H9 (cell line): ENCODE results near the gene SCFD1. TPM values are rescaled to one million over a fixed set of nuclear protein-coding genes. Genes with fewer than 3 reads are reported as not detected.

Source experiments
- DNase-seq: peaks from one replicate; pipeline ENCODE4 v3.0.0-alpha.2; 2017
- H2AFZ ChIP-seq: one replicate; pipeline ENCODE4 v1.6.1; 2013; ENCODE audit warnings: mild to moderate bottlenecking, low read length, control low read depth, moderate library complexity
- H2AK5ac ChIP-seq: 2 replicates; pipeline ENCODE4 v1.6.1; 2013; ENCODE audit warnings: low read length, control low read depth, mixed read lengths; ENCODE audit not compliant: insufficient read length
- H2BK120ac ChIP-seq: one replicate; pipeline ENCODE4 v1.6.1; 2013; ENCODE audit warnings: low read depth, mild to moderate bottlenecking, low read length, control low read depth, inconsistent platforms; ENCODE audit not compliant: poor library complexity, severe bottlenecking
- H2BK12ac ChIP-seq: 2 replicates; pipeline ENCODE4 v1.6.1; 2013; ENCODE audit warnings: low read length, control low read depth, mixed read lengths, low read depth; ENCODE audit not compliant: insufficient read length
- H2BK15ac ChIP-seq: 2 replicates; pipeline ENCODE4 v1.6.1; 2013; ENCODE audit warnings: low read depth, low read length, control low read depth
- H2BK20ac ChIP-seq: one replicate; pipeline ENCODE4 v1.6.1; 2013; ENCODE audit warnings: low read depth, mild to moderate bottlenecking, low read length, control low read depth, inconsistent platforms; ENCODE audit not compliant: poor library complexity, severe bottlenecking
- H2BK5ac ChIP-seq: 2 replicates; pipeline ENCODE4 v1.6.1; 2013; ENCODE audit warnings: low read length, control low read depth, mixed read lengths; ENCODE audit not compliant: insufficient read length
- H3K14ac ChIP-seq: 2 replicates; pipeline ENCODE4 v1.6.1; 2013; ENCODE audit warnings: low read length, control low read depth; ENCODE audit not compliant: insufficient read depth
- H3K18ac ChIP-seq: 2 replicates; pipeline ENCODE4 v1.6.1; 2013; ENCODE audit warnings: low read depth, mild to moderate bottlenecking, mixed read lengths, low read length, control low read depth; ENCODE audit not compliant: insufficient read length
- H3K23ac ChIP-seq: 2 replicates; pipeline ENCODE4 v1.6.1; 2013; ENCODE audit warnings: low read length, control low read depth, mixed read lengths, low read depth; ENCODE audit not compliant: insufficient read length
- H3K23me2 ChIP-seq: 2 replicates; pipeline ENCODE4 v1.6.1; 2013; ENCODE audit warnings: low read depth, mild to moderate bottlenecking, mixed read lengths, low read length, control low read depth; ENCODE audit not compliant: insufficient read length, poor library complexity, severe bottlenecking
- H3K27ac ChIP-seq: 2 replicates; pipeline ENCODE4 v1.5.1; 2013; ENCODE audit warnings: low read length, control low read depth, mixed read lengths, low read depth; ENCODE audit not compliant: insufficient read length
- H3K27me3 ChIP-seq: 2 replicates; pipeline ENCODE4 v1.6.1; 2013; ENCODE audit warnings: low read length, control low read depth, inconsistent platforms; ENCODE audit not compliant: insufficient read depth
- H3K4ac ChIP-seq: 2 replicates; pipeline ENCODE4 v1.6.1; 2013; ENCODE audit warnings: low read depth, mild to moderate bottlenecking, control low read depth, inconsistent platforms, low read length, moderate library complexity
- H3K4me1 ChIP-seq: 2 replicates; pipeline ENCODE4 v1.6.1; 2013; ENCODE audit warnings: low read length, control low read depth, inconsistent platforms; ENCODE audit not compliant: insufficient read depth
- H3K4me2 ChIP-seq: 2 replicates; pipeline ENCODE4 v1.6.1; 2013; ENCODE audit warnings: low read length, control low read depth, mixed read lengths; ENCODE audit not compliant: insufficient read length, insufficient read depth
- H3K56ac ChIP-seq: 2 replicates; pipeline ENCODE4 v1.6.1; 2013; ENCODE audit warnings: low read depth, mild to moderate bottlenecking, mixed read lengths, low read length, control low read depth; ENCODE audit not compliant: insufficient read length
- H3K79me1 ChIP-seq: 2 replicates; pipeline ENCODE4 v1.6.1; 2013; ENCODE audit warnings: low read depth, mild to moderate bottlenecking, moderate library complexity, low read length, control low read depth, inconsistent platforms; ENCODE audit not compliant: insufficient read depth, poor library complexity, severe bottlenecking
- H3K79me2 ChIP-seq: 2 replicates; pipeline ENCODE4 v1.6.1; 2013; ENCODE audit warnings: low read length, control low read depth, inconsistent platforms; ENCODE audit not compliant: insufficient read depth
- H3K9ac ChIP-seq: 2 replicates; pipeline ENCODE4 v1.6.1; 2013; ENCODE audit warnings: low read length, control low read depth, mixed read lengths; ENCODE audit not compliant: insufficient read length; ENCODE audit errors: extremely low read depth
- H3K9me3 ChIP-seq: one replicate; pipeline ENCODE4 v1.6.1; 2013; ENCODE audit warnings: low read depth, low read length, inconsistent platforms; ENCODE audit not compliant: control insufficient read depth
- H3T11ph ChIP-seq: one replicate; pipeline ENCODE4 v1.6.1; 2013; ENCODE audit warnings: mild to moderate bottlenecking, low read length, control low read depth, inconsistent platforms
- H4K20me1 ChIP-seq: one replicate; pipeline ENCODE4 v1.6.1; 2013; ENCODE audit not compliant: control insufficient read depth, insufficient read length, insufficient read depth
- H4K5ac ChIP-seq: 2 replicates; pipeline ENCODE4 v1.6.1; 2013; ENCODE audit warnings: low read depth, mild to moderate bottlenecking, mixed read lengths, low read length, control low read depth; ENCODE audit not compliant: insufficient read length
- H4K8ac ChIP-seq: replicated peaks from 2 replicates; pipeline ENCODE4 v1.6.1; 2013; ENCODE audit warnings: low read length, control low read depth, mixed read lengths, low read depth; ENCODE audit not compliant: insufficient read length
- H4K91ac ChIP-seq: 2 replicates; pipeline ENCODE4 v1.6.1; 2013; ENCODE audit warnings: low read depth, mild to moderate bottlenecking, moderate library complexity, mixed read lengths, low read length, control low read depth; ENCODE audit not compliant: insufficient read length
- H3K27ac Mint-ChIP-seq, 3 experiments: 2 replicates in 2 of 3; 3 replicates in 1 of 3; pipeline ENCODE4 v1.8.0; 2020 to 2021; ENCODE audit warnings: mixed read lengths in 3 of 3, mild to moderate bottlenecking in 1 of 3, moderate library complexity in 1 of 3
- H3K27me3 Mint-ChIP-seq: 2 replicates; pipeline ENCODE4 v1.8.0; 2021; ENCODE audit warnings: low read depth, mild to moderate bottlenecking, moderate library complexity, mixed read lengths
- H3K36me3 Mint-ChIP-seq, 3 experiments: 2 replicates in 2 of 3; 3 replicates in 1 of 3; pipeline ENCODE4 v1.8.0; 2020 to 2021; ENCODE audit warnings: low read depth in 3 of 3, mixed read lengths in 3 of 3; ENCODE audit not compliant: insufficient read depth in 1 of 3
- H3K4me1 Mint-ChIP-seq, 2 experiments: 2 replicates each; pipeline ENCODE4 v1.8.0; 2020; ENCODE audit warnings: mixed read lengths in 2 of 2
- H3K4me3 Mint-ChIP-seq, 2 experiments: 2 replicates in 1 of 2; 3 replicates in 1 of 2; pipeline ENCODE4 v1.8.0; 2020 to 2021; ENCODE audit warnings: mild to moderate bottlenecking in 2 of 2, mixed read lengths in 2 of 2, moderate library complexity in 1 of 2
- H3K9me3 Mint-ChIP-seq, 2 experiments: 2 replicates in 1 of 2; 3 replicates in 1 of 2; pipeline ENCODE4 v1.8.0; 2020; ENCODE audit warnings: mild to moderate bottlenecking in 2 of 2, mixed read lengths in 2 of 2, moderate library complexity in 1 of 2
- WGBS: extraction: QIAGEN DNeasy Blood & Tissue Kit; methylation state at CpG from one replicate; pipeline ENCODE4 v1.1.7; 2013; ENCODE audit warnings: missing lambda C conversion rate, low lambda C conversion rate, mixed read lengths; ENCODE audit not compliant: insufficient read length; ENCODE audit errors: extremely low coverage; 5-methylcytosine and 5-hydroxymethylcytosine counted together
- total RNA-seq: library from RNA; stranded (reverse); gene quantifications from 2 replicates; pipeline ENCODE4 v1.2.1, GENCODE V29; 2021
- TF ChIP-seq, protein P1 (sequence below): fragments of 200-600 bp; sonication (generic); conservative IDR thresholded peaks from 3 replicates; pipeline ENCODE4 v1.8.0; 2021; ENCODE audit warnings: antibody characterized with exemption, mild to moderate bottlenecking

The SCFD1 gene
- total RNA-seq, 1 experiment from 2014 or later, result 85.2 TPM

GRCh38 chr14:30759172-30760125 lies 137.3 kb downstream of the SCFD1 start:
- H3K4me3 Mint-ChIP-seq, result no peak overlapping the region
- no peaks in the 10 kb centered on the region; the same call in none of the 2 replicates for H3K27me3 Mint-ChIP-seq
- Histone ChIP-seq H4K5ac (no peak overlapping the region), H2AK5ac (no peak overlapping the region), H3K23me2 (no peaks in the 10 kb centered on the region), H3K18ac (no peak overlapping the region), H2BK15ac (no peak overlapping the region), H2AFZ (no peak overlapping the region), H3K14ac (no peak overlapping the region), H3K27ac (no peak overlapping the region), H3K4me1 (no peaks in the 10 kb centered on the region), H3K4me2 (no peak overlapping the region), H2BK12ac (no peak overlapping the region), H2BK120ac (no peak overlapping the region), H3K79me1 (no peaks in the 10 kb centered on the region), H2BK5ac (no peak overlapping the region), H2BK20ac (no peak overlapping the region), H3T11ph (no peak overlapping the region), H4K91ac (no peak overlapping the region), H3K27me3 (no peaks in the 10 kb centered on the region), H3K9me3 (peaks cover 5% of the 10 kb centered on the region), H3K9ac (no peak overlapping the region), H4K20me1 (no peaks in the 10 kb centered on the region), H4K8ac (no peak overlapping the region), H3K79me2 (no peaks in the 10 kb centered on the region), H3K23ac (no peak overlapping the region), H3K4ac (no peak overlapping the region), H3K56ac (no peak overlapping the region)
- no peak overlapping the region for H3K27ac Mint-ChIP-seq
- H3K9me3 Mint-ChIP-seq, result peaks cover 24 to 25% of the 10 kb centered on the region in 2 experiments
- TF ChIP-seq, protein P1, sequence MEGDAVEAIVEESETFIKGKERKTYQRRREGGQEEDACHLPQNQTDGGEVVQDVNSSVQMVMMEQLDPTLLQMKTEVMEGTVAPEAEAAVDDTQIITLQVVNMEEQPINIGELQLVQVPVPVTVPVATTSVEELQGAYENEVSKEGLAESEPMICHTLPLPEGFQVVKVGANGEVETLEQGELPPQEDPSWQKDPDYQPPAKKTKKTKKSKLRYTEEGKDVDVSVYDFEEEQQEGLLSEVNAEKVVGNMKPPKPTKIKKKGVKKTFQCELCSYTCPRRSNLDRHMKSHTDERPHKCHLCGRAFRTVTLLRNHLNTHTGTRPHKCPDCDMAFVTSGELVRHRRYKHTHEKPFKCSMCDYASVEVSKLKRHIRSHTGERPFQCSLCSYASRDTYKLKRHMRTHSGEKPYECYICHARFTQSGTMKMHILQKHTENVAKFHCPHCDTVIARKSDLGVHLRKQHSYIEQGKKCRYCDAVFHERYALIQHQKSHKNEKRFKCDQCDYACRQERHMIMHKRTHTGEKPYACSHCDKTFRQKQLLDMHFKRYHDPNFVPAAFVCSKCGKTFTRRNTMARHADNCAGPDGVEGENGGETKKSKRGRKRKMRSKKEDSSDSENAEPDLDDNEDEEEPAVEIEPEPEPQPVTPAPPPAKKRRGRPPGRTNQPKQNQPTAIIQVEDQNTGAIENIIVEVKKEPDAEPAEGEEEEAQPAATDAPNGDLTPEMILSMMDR, result no peak
- DNase-seq, result no peak
- WGBS, result no CpG with 5 or more reads among the region's 7 CpGs
- no peaks in the 10 kb centered on the region for H3K4me1 Mint-ChIP-seq
- peaks cover 3 to 18% (median 13%) of the 10 kb centered on the region in 3 experiments; a peak in 6 of 7 replicates for H3K36me3 Mint-ChIP-seq
